Measurements from ENCODE around the gene EMD.

EMD gene

DNA sequence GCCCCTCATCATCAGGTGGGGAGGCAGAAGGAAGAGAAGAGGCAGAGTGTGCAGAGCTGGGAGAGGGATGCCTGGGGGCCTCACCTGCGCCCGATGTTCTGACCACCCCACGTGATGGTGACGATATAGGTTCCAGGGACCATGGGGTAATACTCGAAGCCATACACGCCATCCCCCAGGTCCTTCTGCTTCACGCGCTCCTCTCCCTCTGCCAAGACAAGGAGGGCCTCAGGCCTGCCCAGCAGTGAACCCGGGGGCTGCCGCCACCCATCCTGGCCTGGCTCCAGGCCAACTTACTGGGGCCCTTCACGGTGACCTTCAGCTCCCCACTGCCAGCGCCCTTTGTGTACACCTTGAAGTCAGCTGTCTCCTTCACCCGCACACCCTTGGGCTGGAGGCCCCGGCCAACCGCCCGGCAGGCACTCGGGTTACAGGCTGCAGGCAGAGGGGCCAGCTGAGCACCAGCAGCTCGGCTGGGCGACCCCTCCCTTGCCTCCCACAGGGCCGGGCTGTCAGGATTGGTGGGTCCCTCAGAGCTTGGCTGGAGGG is 14.0 kb upstream of the EMD start:
- TF ChIP-seq TAF1 (IDR thresholded peaks at IDR 0.05; ENCODE audit: low read depth) (no peak), EGR1 (IDR thresholded peaks at IDR 0.05) (no peak), TEAD4 (IDR thresholded peaks at IDR 0.05) (no peak), FOXM1 (IDR thresholded peaks at IDR 0.05; ENCODE audit: borderline replicate concordance, low read depth) (no peak), YY1 (IDR thresholded peaks at IDR 0.05; ENCODE audit: low read depth) (no peak), ZBTB7A (IDR thresholded peaks at IDR 0.05; ENCODE audit: low read depth) (no peak), RAD21 (IDR thresholded peaks at IDR 0.05; ENCODE audit: low read depth) (no peak)
- TF ChIP-seq, protein P1, sequence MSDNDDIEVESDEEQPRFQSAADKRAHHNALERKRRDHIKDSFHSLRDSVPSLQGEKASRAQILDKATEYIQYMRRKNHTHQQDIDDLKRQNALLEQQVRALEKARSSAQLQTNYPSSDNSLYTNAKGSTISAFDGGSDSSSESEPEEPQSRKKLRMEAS (IDR thresholded peaks at IDR 0.05), result no peak

DNA sequence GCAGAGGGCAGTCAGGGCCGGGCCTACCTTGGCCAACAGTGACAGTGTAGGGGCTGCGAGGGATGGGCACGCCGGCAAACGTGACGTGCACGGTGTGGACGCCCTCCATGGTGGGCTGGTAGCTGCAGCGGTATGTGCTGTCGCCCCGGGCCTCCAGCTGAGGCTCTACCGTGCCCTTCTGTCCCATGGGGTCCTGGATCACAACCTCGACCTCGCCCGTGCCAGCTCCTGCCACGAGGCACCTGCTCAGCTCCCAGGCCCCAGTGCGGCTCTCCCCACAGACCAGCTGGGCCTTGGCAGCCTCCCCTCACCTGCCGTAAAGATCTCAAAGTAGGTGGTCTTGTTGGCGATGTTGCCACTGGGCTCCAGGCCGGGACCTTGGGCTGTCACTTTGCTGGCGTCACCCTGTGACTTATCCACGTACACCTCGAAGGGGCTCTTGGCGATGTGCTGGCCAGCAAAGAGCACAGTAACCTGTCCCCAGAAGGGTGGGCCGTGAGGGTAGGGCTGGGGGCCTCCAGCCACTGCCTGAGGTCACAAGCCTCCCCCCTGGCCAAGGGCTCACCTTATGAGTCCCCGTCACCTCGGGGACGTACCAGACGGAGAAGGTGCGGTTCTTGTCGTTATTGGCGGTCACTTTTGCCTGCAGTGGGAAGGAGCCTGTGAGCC is 13.0 kb upstream of the EMD start:
- TF ChIP-seq NFIC (IDR thresholded peaks at IDR 0.05) (no peak), EGR1 (IDR thresholded peaks at IDR 0.05) (no peak), FOXM1 (IDR thresholded peaks at IDR 0.05; ENCODE audit: borderline replicate concordance, low read depth) (no peak), RAD21 (IDR thresholded peaks at IDR 0.05; ENCODE audit: low read depth) (no peak), TAF1 (IDR thresholded peaks at IDR 0.05; ENCODE audit: low read depth) (no peak), TCF12 (IDR thresholded peaks at IDR 0.05; ENCODE audit: low read depth) (no peak), YY1 (IDR thresholded peaks at IDR 0.05; ENCODE audit: low read depth) (no peak), TEAD4 (IDR thresholded peaks at IDR 0.05) (no peak), EP300 (IDR thresholded peaks at IDR 0.05; ENCODE audit: borderline replicate concordance) (no peak)
- TF ChIP-seq, protein P2, sequence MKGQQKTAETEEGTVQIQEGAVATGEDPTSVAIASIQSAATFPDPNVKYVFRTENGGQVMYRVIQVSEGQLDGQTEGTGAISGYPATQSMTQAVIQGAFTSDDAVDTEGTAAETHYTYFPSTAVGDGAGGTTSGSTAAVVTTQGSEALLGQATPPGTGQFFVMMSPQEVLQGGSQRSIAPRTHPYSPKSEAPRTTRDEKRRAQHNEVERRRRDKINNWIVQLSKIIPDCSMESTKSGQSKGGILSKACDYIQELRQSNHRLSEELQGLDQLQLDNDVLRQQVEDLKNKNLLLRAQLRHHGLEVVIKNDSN (IDR thresholded peaks at IDR 0.05), result no peak
- TF ChIP-seq, protein P3, sequence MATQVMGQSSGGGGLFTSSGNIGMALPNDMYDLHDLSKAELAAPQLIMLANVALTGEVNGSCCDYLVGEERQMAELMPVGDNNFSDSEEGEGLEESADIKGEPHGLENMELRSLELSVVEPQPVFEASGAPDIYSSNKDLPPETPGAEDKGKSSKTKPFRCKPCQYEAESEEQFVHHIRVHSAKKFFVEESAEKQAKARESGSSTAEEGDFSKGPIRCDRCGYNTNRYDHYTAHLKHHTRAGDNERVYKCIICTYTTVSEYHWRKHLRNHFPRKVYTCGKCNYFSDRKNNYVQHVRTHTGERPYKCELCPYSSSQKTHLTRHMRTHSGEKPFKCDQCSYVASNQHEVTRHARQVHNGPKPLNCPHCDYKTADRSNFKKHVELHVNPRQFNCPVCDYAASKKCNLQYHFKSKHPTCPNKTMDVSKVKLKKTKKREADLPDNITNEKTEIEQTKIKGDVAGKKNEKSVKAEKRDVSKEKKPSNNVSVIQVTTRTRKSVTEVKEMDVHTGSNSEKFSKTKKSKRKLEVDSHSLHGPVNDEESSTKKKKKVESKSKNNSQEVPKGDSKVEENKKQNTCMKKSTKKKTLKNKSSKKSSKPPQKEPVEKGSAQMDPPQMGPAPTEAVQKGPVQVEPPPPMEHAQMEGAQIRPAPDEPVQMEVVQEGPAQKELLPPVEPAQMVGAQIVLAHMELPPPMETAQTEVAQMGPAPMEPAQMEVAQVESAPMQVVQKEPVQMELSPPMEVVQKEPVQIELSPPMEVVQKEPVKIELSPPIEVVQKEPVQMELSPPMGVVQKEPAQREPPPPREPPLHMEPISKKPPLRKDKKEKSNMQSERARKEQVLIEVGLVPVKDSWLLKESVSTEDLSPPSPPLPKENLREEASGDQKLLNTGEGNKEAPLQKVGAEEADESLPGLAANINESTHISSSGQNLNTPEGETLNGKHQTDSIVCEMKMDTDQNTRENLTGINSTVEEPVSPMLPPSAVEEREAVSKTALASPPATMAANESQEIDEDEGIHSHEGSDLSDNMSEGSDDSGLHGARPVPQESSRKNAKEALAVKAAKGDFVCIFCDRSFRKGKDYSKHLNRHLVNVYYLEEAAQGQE (IDR thresholded peaks at IDR 0.05; ENCODE audit: low read depth), result no peak
- TF ChIP-seq, protein P1 (IDR thresholded peaks at IDR 0.05), result no peak

DNA sequence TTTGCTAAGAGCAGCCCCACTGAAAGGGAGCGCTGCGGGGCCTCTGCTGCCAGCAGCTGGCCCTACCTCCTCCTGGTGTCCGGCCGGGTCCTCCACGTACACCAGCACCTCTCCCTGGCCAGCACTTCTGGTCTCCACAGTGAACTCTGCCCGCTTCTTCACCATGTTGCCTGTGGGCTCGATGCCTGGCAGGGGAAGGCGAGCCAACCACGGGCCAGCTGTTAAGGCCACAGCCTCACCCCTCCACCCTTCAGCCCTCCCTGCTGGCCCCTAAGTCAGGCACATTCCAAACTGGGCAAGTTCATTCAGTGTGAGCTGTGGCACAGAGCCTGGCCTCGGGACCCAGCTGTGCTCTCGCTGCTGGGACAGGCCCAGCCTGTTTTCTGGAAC is 12.4 kb upstream of the EMD start:
- TF ChIP-seq TEAD4 (IDR thresholded peaks at IDR 0.05), result no peak

DNA sequence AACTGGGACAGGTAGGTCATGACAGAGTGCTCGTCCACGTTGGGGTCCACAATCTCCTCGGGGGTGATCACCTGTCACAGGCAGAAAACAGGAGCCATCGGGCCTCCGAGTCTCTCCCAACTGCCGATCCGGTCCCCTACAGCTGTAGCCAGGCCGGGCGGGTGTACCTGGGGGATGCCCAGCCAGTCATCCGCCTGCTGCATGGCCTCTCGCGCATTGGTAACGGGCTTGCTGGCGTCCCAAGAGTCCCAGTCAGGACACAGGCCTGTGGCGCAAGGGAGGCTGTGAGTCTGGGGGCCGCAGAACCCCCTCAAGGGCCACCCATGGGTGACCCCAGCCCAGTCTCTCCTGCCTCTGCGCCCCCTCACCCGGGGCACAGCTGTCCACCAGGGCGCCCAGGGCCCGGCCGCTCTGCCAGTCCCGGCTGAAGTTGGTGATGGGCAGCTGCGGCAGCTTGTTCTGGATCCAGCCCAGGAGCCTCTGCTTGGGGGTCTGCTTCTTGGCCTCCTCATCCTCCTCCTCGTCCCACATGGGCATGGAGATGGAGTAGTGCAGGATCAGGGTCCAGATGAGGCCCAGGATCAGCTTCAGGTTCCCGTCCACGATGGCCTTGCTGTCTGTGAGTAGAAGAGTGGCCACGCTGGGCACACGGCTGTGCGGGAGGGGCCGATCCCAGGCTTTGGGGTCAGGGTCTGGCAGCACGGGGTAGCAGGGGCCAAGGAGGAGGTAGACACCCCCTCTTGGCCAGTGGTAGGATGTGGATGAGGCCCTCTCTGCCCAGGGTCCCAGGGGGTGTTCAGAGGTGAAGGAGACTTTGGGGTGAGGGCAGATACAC is 11.4 kb upstream of the EMD start:
- TF ChIP-seq YY1 (IDR thresholded peaks at IDR 0.05; ENCODE audit: low read depth) (no peak), CEBPB (IDR thresholded peaks at IDR 0.05) (no peak), TCF12 (IDR thresholded peaks at IDR 0.05; ENCODE audit: low read depth) (no peak), EP300 (IDR thresholded peaks at IDR 0.05; ENCODE audit: borderline replicate concordance) (no peak), RAD21 (IDR thresholded peaks at IDR 0.05; ENCODE audit: low read depth) (no peak), EGR1 (IDR thresholded peaks at IDR 0.05) (no peak), TAF1 (IDR thresholded peaks at IDR 0.05; ENCODE audit: low read depth) (no peak), CREB1 (IDR thresholded peaks at IDR 0.05; ENCODE audit: low read depth) (no peak), NFIC (IDR thresholded peaks at IDR 0.05) (no peak), ZBTB7A (IDR thresholded peaks at IDR 0.05; ENCODE audit: low read depth) (no peak), FOXM1 (IDR thresholded peaks at IDR 0.05; ENCODE audit: borderline replicate concordance, low read depth) (no peak), TEAD4 (IDR thresholded peaks at IDR 0.05) (no peak)
- TF ChIP-seq, protein P2 (IDR thresholded peaks at IDR 0.05), result no peak
- TF ChIP-seq, protein P3 (IDR thresholded peaks at IDR 0.05; ENCODE audit: low read depth), result no peak
- TF ChIP-seq, protein P1 (IDR thresholded peaks at IDR 0.05), result no peak
